ENCODE results near the gene TMPRSS9.

The TMPRSS9 gene

DNA sequence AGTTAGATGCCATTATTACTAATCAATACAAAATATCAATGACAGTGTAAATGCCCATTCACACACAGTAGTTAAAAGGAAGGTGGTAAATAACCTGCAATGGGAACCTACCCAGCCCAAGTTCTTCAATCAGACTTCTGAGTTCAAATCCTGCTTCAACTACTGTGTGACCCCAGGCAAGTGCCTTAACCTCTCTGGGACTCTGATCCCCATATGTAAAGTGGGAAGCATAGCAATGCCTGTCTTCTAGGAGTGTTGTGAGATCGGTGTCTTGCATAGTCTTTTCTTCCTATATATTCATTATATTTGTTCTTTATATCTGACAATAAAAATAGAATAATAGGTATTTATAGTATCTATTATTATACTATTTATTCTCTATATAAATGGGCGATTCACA lies 60.4 kb downstream of the TMPRSS9 start:
- no peak for DNase-seq (ENCODE audit: low read depth in 1 of 2, low spot score in 1 of 2)

DNA sequence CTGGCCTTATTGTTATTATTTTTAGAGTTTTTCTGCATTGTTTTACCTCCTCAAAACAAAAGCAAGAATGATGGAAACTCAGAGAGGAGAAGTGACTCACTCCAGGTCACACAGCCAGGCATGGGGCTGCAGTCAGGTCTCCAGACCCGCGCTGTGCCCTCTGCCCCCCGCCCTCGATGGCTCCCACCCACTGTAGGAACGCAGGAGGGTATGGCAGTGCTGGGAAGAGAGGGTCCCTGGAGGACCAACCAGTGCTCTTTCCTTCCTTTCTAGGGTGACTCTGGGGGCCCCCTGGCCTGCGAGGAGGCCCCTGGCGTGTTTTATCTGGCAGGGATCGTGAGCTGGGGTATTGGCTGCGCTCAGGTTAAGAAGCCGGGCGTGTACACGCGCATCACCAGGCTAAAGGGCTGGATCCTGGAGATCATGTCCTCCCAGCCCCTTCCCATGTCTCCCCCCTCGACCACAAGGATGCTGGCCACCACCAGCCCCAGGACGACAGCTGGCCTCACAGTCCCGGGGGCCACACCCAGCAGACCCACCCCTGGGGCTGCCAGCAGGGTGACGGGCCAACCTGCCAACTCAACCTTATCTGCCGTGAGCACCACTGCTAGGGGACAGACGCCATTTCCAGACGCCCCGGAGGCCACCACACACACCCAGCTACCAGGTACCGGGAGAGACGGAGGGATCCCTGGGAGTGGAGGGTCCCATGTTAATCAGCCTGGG lies 61.7 kb downstream of the TMPRSS9 start:
- DNase-seq (ENCODE audit: low read depth in 1 of 2, low spot score in 1 of 2) = no peak

DNA sequence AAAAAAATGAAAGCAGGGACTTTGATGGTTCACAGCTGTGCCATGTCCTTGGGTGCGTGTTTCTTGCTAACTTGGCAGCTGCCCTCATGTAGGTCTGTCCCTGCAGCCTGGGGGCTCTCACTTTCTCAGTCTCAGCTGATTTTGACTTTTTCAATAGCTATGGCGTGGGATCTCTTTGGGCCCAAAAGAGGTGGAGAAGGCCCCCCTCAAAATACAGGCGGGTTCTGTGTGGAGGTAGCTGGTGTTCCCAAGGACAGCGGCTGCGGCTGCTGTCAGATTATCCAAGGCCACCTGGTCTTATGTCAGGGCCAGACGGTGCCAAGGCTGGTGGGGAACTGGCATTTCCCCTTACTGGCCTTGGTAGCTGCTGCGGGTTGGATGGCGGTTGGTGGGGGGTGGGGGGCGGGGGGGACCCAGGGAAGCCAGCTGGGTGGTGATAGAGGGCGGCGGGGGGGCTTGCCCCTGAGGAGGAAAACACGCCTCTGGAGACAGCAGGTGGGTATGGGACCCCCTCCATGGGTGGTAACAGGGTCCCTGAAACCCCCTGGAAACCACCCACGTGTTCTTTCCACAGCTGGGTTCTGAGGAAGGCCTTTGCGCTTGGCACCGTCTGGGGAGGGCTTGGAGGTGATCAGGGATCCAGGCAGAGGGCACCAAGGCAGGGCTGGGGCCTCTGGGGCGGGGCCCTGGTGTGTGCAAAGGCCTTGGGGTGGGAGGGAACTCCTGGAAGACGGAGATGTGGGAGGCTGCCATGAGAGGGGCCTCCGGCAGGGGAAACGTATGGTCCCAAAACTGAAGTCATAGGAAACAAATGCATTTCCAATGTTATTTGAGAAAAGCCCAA lies 63.2 kb downstream of the TMPRSS9 start:
- DNase-seq (ENCODE audit: low read depth in 1 of 2, low spot score in 1 of 2) = no peak

DNA sequence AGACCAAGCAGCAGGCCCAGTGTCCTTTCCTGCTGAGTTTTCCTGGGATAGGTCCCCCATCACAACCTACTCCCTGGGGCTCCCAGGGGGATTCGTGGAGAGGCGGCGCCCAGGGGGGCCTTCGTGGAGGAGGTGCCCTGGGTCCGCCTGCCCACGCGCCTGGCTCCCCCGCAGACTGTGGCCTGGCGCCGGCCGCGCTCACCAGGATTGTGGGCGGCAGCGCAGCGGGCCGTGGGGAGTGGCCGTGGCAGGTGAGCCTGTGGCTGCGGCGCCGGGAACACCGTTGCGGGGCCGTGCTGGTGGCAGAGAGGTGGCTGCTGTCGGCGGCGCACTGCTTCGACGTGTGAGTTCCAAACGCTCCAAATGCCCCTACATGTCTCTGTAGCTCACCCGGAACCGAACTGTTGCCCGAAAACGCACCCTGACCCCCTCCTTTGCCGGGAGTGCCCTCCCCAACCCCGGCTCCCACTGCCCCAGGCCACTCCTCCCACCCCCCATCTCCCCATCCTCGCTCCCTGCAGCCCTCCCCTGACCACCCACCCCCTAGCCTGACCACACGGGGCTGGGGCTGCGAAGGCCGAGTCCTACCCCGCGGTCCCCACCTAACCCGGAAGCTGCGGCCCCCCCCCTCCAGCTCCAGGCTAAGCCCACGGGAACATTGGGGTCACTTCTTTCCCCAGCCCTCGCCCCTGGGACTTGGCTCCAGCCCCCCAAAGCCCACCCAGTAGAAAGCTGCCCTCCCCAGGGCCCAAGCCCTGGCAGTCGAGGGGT lies 64.0 kb downstream of the TMPRSS9 start:
- no peak for DNase-seq (ENCODE audit: low read depth in 1 of 2, low spot score in 1 of 2)

DNA sequence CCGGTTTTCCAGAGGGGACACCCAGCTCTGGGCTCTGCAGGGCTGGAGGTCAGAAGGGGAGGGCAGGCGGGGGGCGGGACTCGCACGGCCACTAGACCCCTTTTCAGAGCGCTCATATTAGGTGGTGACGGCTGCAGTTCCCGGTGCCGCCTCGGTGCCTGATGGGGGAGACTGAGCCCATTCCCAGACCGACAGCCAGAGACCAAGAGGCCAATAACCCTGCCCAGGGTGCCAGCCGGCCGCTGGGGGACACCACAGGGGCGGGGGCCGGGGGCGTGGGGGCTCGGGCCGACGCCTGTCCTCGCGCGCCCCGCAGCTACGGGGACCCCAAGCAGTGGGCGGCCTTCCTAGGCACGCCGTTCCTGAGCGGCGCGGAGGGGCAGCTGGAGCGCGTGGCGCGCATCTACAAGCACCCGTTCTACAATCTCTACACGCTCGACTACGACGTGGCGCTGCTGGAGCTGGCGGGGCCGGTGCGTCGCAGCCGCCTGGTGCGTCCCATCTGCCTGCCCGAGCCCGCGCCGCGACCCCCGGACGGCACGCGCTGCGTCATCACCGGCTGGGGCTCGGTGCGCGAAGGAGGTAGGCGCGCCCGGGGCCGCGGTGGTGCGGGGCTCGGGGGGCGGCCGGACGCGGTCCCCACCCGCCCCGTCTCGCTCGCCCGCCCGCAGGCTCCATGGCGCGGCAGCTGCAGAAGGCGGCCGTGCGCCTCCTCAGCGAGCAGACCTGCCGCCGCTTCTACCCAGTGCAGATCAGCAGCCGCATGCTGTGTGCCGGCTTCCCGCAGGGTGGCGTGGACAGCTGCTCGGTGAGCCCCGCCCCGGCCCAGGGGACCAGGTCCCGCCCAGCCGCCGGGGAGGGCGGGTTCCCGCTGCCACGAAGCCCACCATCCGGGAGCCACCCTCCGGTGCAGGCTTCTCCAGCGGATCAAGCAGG lies 64.9 kb downstream of the TMPRSS9 start:
- DNase-seq (ENCODE audit: low read depth in 1 of 2, low spot score in 1 of 2) = no peak

DNA sequence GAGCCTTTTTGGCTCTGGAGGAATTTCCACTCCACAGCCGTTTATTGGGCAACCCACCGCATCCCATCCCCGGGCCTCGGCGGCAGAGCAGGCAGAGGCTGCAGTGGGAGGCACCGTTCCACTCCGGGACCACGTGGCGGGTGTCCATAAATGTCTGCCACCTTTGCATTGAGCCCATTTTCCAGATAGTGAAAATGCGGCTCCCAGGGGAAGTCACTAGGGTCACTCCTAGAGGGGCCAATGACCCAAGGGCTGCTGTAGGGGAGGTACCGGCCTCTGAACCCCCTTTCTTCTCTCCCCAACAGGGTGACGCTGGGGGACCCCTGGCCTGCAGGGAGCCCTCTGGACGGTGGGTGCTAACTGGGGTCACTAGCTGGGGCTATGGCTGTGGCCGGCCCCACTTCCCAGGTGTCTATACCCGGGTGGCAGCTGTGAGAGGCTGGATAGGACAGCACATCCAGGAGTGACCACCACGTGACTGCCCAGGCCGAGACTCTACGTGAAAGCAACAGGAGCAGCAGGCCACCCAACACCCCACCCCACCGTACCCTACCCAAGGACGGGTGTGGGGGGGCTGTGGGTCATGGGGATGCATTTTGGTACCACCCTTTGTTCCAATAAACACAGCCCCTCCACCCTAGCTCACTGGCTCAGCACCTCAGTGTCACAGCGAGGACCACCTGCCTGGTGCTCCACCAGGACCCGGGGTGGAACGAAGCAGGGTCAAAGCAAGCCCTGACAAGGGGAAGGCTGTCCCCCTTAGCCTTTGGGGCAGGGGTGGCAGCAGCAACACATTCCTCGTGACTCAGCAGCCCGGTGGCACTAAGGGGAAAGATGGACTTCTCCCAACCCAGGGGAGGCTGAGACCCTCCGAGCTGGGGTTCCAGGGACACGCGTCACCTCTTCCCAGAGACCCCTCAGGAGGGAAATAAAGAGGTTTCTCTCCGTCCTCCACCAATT lies 65.8 kb downstream of the TMPRSS9 start:
- DNase-seq (ENCODE audit: low read depth in 1 of 2, low spot score in 1 of 2) = no peak

DNA sequence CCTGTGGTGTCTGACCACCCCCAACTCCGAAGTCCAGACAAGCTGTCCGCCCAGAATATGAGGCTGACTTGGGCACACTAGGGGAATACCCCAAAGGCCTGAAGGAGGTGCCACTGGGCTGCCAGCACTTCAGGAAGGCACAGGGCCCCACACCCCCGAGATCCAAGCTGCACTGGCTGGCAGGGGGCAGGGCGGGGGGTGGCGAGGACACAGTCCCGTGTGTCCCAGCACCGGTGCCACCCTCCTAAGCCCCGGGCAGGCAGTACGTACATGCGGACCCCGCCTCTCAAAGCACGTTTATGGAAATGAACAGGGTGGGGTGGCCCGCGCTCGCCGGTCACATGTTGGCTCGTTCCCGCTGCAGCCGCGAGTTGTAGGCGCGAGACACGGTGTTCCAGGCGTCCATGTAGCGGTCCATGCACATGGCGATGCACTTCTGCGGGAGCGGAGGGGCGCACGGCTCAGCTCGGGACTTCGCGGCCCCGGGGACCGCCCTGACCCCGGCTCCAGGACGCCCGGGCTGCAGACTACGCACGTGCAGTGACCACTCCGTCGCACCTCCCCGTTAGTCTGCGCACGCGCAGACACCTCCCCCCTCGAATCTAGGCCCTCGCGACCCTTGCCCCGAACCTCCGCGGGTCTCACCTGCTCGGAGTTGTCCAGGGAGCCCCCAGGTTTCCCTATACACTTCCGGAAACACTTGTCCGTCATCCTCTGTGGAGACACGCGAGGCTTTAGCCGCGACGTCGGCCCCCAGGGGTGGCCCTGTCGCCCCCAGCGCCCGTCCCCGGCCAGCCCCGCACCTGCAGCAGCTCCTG lies 66.8 kb downstream of the TMPRSS9 start:
- no peak for DNase-seq (ENCODE audit: low read depth in 1 of 2, low spot score in 1 of 2)

DNA sequence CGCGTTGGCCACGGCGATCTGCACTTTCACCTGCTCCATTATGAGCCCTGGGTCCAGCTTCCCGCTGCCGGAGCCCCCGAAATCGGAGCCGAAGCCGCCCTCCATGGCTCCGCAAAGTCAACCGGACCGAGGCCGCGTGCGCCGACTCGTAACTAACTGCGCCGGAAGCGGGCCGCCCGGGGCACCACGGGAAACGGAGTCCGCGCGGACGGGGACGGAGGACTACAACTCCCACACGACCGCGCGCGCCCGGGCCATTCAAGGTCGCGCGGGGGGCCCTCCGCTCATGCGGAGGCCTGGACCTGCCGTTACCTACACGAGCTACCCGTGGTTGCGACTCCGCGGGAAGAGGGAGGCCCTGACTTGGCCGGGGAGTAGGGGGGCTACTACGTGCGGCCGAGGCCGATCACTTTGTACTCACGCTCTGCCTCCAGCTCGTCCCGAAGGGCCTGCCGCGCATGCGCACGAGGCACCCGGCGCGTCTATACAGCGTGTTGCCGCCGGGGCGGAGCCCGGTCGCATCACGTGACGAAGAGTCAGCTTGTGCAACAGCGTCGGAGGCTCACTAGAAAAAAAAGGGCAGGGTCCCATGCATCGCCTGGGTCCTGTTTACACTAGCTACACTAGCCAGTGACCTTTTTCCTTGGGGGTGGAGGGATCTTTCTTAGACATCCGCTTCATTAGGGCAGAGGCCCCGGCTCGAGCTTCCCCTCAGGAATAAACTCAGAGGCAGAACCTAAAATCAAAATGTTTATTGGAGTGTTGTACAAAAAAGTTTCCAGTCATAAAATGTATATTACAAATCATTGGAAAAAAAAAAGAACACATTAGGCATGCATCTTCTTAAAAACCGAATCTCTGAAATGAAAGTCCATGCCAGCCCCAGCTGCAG lies 67.6 kb downstream of the TMPRSS9 start, which contains the start of gene TIMM13:
Gene TIMM13 (minus strand): TSS at position 158 of the 892 bp plus-strand sequence. CDS start 53 bp downstream, at position 105.
- DNase-seq (ENCODE audit: low read depth in 1 of 2, low spot score in 1 of 2) = peak; percentile 88 to 94

DNA sequence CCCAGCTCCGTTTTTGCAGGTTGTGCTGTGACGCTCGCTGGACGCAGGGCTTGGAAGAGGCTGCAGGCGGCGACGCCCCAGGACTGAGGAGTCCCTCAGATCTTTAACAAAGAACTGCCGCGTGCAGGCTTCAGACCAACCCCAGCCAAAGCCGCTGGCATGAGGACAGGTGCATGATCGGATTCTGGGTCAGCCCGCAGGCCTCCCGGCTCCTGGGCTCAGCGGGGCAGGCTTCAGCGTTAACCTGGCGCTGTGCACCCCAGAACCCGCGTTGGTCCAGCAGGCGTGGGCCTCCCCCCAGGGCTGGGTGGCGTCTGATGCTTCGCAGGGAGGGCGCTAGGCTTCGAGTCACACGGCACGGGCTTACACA lies 68.2 kb downstream of the TMPRSS9 start:
- DNase-seq (ENCODE audit: low read depth in 1 of 2, low spot score in 1 of 2) = no peak

DNA sequence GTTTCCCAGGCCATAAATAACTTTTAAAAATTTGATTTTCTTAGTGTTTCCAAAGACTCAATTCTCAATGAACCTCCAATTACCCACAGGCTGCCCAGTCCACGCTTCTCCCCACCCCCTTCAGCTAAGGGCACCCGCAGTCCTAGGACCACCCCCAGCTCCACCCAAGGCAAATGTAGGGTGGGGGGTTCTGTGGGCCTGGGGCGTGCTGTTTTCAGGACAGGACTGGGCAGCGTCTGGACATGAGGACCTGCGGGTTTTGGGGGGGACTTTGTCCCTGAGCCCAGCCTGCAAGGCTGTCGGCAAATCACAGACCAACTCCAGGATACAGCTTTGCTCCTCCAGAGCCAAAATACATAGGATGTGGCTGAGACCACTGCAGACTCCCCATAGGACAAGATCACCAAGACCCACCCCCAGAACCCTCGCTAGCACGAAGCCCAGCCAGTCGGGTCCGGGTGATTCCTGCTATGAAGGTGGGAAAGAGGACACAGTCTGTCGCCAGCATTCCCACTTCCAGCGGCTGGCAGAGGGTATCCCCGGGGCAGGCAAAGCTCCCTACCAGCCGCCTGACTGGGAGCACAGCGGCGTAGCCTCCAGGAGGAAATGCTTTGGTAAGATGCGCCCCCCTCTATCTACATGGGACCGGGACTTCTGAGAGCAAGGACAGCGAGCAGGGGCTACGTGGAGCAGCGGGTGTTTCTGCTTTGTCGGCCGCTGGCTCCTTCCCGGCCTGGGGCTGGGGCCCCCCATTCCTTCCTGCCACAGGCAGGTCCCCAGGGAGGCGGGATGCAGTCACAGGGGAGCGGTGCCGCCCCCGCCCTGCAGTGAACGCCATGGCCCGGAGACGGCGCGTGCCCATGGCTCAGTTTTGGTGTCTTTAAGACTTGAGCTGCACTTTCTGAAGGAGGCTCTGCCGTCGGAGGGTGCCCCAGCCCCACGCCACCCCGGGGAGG lies 69.0 kb downstream of the TMPRSS9 start:
- no peak for DNase-seq (ENCODE audit: low read depth in 1 of 2, low spot score in 1 of 2)

DNA sequence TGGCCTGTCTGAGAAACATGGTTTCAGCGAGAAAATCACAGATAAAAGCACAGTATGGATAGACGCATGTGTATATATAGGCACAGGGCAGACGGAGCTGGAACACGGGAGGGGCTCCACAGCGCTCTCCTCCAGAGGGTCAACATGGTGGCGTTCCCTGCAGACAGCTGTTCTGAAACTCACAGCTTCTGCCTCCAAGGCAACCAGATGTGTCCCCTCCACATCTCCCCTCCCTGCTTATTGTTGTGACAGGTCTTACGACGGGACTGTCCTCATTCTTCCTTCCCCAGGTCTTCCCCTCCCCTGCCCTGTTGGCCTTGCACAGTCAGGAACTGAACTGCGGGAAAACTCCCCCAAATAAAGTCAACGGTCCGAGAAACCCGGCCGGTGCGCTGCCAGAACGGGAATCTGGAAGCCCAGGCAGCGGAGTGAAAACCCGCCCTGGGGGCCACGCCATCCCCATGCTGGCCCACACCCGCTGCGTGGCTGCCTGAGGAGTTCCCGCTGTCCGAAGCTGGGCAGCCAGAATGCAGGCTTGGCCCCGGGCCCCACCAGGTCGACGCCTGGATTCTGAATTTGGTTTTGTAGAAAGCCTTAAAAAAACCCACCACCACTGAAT lies 70.0 kb downstream of the TMPRSS9 start:
- DNase-seq (ENCODE audit: low read depth in 1 of 2, low spot score in 1 of 2) = no peak

DNA sequence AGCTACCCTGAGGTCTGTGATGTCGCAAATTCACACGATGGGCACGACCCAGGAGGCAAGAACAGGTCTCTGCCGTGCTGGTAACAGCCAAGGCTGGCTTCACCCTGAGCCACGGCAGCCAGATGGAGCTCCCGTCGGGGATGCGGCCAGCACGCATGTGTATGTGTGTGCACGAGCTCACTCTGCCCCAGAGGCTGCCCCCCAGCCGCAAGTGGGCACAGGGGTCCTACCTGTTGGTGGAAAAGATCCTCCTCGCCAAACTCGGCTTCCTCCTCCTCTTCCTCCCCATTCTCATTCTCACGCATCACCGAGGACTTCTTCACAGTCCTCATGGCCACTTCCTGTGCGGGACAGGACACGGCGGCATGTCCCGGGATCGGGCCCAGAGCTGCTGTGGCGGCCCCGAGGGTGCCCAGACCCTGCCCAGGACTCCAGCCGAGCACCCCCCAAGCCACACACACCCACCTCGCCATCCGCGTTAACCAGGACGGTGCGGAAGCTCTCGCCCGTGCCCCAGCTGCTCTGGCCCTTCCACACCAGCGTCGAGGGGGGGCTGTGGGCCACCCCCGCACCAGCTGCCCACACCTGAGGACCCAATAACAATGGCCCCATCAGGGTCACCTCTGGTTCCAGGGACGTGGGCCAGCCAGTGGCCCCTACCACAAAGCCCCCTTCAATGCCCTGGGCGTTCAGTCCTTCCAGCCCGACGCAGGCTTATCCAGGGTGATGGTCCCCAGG lies 71.4 kb downstream of the TMPRSS9 start:
- no peak for DNase-seq (ENCODE audit: low read depth in 1 of 2, low spot score in 1 of 2)

DNA sequence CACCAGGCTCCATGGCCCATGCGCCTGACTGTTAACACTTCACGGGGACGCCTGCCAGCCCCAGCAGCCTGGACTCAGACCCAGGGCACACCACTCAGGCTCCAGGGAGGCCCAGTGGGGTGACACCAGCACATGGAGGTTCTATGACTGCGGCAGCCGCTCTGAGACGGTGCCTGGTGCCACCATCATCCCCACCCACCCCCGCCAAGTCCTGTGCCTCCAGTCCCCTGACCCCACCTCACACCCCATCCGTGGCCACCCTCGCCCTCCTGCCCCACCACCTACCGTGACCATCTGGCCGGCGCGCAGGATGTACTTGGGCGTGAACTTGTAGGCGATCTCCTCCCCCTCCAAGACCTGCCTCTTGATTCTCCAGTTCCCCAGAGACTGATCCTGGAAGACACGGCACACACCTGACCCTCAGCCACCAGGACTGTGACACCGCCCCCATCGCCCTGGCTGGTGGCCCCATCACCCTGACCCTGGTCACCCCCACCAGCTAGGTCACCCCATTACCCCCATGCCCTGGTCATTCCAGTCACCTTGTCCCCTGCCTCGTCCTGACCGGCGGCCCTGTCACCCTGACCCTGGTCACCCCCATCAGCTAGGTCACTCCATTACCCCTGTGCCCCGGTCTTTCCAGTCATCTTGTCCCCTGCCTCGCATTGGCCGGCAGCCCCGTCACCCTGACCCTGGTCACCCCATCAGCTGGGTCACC lies 72.2 kb downstream of the TMPRSS9 start:
- no peak for DNase-seq (ENCODE audit: low read depth in 1 of 2, low spot score in 1 of 2)

DNA sequence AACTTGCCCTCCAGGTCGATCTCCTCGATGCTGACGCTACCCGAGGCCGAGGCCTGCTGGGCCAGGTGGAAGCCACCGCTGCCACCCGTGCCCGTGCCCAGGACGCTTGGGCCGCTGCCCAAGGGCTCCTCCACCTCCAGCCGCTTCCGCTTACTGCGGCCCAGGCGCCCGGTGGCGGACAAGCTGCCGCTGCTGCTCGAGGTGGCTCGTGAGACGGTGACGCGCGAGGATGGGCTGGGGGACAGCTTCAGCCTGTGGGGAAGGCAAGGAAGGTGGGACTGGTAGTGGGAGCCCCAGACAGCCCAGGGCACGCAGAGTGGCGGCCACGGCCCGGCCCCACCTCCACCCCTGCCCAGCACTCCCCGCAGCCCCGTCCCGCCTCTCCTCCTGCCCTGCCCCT lies 73.8 kb downstream of the TMPRSS9 start:
- no peak for DNase-seq (ENCODE audit: low read depth in 1 of 2, low spot score in 1 of 2)

DNA sequence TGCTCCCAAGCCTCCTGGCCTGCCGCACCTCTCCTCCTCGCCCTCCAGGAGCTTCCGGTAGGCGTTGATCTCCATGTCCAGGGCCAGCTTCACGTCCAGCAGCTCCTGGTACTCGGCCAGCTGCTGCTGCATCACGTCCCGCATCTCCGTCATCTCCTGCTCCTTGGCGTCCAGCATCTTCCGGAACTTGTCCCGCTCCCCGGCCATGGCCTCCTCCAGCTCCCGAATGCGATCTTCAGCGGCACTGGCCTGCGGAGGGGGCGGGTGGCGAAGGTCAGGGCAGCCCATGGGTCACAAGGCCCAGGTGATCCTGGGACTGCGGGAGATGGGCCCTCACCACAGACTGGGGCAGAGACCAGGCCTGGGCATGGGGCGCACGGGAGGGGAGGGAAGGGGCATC lies 74.2 kb downstream of the TMPRSS9 start:
- DNase-seq (ENCODE audit: low read depth in 1 of 2, low spot score in 1 of 2) = no peak

Data from activated T-helper 1 cell treated with anti-CD3 and anti-CD28 coated beads, Interleukin-2, amount 50 U/mL, for 16 hours (primary cell).